ENCODE data around the gene KRTAP19-8.

The KRTAP19-8 gene

GRCh38 chr21:31014891-31015290 lies 23.4 kb downstream of the KRTAP19-8 start:
- DNase-seq (ENCODE audit: low read depth) = no peak
- TF ChIP-seq CTCF (IDR thresholded peaks at IDR 0.05; ENCODE audit: insufficient read depth, low read depth, low read length, missing control alignments) = no peak
- no peak overlapping the region for H3K4me3 ChIP-seq (ENCODE audit: low read length)

GRCh38 chr21:31012133-31013089 lies 25.9 kb downstream of the KRTAP19-8 start:
- DNase-seq (ENCODE audit: low read depth) = no peak
- no peak overlapping the region for H3K4me3 ChIP-seq (ENCODE audit: low read length)

GRCh38 chr21:31011412-31011811 lies 26.9 kb downstream of the KRTAP19-8 start:
- TF ChIP-seq CTCF (IDR thresholded peaks at IDR 0.05; ENCODE audit: insufficient read depth, low read depth, low read length, missing control alignments) = no peak
- no peak for DNase-seq (ENCODE audit: low read depth)

More at GRCh38 chr21:31012133-31013089, 25.9 kb downstream of the KRTAP19-8 start:
- no peak for TF ChIP-seq CTCF (IDR thresholded peaks at IDR 0.05; ENCODE audit: insufficient read depth, low read depth, low read length, missing control alignments)

GRCh38 chr21:31008355-31008754 lies 29.9 kb downstream of the KRTAP19-8 start:
- TF ChIP-seq CTCF (IDR thresholded peaks at IDR 0.05; ENCODE audit: insufficient read depth, low read depth, low read length, missing control alignments) = no peak
- peak; percentile 9 for DNase-seq (ENCODE audit: low read depth)
- H3K4me3 ChIP-seq (ENCODE audit: low read length) = no peak overlapping the region

More at GRCh38 chr21:31011412-31011811, 26.9 kb downstream of the KRTAP19-8 start:
- H3K4me3 ChIP-seq (ENCODE audit: low read length) = no peak overlapping the region

GRCh38 chr21:31005019-31005418 lies 33.3 kb downstream of the KRTAP19-8 start:
- no peak for TF ChIP-seq CTCF (IDR thresholded peaks at IDR 0.05; ENCODE audit: insufficient read depth, low read depth, low read length, missing control alignments)
- DNase-seq (ENCODE audit: low read depth) = no peak
- no peak overlapping the region for H3K4me3 ChIP-seq (ENCODE audit: low read length)

GRCh38 chr21:31003471-31003870 lies 34.8 kb downstream of the KRTAP19-8 start:
- no peak for DNase-seq (ENCODE audit: low read depth)
- TF ChIP-seq CTCF (IDR thresholded peaks at IDR 0.05; ENCODE audit: insufficient read depth, low read depth, low read length, missing control alignments) = no peak
- no peak overlapping the region for H3K4me3 ChIP-seq (ENCODE audit: low read length)

Data from epithelial cell of esophagus (primary cell).